Activated gamma-delta T cell (primary cell): Measurements from ENCODE around the gene NHLH2.

Experiments used
- DNase-seq: peaks from one replicate; lab custom pipeline; 2025; lab: John Stamatoyannopoulos, UW

The NHLH2 gene

DNA sequence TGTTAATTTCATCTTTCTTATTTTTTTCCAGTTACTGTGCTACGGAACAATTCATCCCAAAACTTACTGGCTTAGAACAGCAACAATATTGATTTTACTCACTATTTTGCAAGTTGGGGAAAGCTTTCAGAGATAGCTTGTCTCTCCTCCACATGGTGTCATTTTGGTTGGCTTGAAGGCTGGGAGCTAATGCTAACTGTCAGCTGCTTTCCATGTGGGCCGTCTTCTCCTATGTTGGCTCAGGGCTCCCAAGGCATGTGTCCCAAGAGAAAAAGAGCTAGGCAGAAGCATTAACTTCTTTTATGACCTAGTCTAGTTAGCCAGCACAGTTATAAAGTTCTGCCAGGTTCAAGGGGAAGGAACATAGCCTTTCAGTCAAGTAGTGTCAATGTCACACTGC is 38.5 kb downstream of the NHLH2 start:
- DNase-seq: no peak

DNA sequence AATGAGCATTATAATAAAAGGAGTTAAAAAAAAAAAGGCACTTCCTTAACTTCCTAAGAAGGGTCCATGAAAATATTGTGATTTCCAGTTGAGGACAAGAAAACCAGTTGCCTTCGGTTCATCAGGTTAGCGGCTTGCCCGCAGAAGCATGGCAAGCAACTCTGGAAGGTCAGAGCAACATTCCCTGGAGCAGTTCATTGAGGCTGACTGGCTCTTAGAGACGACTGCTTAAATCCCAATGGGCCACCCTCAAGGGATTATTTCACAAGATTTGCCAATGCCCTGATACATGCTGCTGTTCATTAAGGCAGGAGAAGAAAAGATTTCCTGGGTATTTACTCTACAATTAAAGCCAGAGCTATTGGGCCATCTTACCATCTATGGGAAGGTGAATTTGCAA is 43.4 kb downstream of the NHLH2 start:
- DNase-seq: no peak

DNA sequence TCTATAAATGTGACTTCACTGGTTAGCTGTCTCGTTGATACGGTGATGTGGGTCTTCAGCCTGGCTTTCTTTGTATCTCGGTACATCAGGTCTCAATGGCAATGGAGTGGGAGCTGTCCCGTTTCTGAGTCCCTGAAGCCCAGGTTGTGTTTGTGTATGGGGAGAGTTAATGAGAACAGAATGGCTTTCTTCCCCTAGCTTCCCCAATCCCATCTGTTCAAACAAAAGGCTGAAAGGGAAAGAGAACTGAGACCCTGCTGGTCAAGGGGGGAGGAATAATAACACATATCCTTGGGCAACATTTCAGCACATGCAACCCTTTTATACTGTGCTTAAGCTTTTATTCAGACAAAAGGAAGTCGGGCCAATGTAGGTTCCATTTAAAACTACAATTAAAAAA is 44.0 kb downstream of the NHLH2 start:
- DNase-seq: no peak

DNA sequence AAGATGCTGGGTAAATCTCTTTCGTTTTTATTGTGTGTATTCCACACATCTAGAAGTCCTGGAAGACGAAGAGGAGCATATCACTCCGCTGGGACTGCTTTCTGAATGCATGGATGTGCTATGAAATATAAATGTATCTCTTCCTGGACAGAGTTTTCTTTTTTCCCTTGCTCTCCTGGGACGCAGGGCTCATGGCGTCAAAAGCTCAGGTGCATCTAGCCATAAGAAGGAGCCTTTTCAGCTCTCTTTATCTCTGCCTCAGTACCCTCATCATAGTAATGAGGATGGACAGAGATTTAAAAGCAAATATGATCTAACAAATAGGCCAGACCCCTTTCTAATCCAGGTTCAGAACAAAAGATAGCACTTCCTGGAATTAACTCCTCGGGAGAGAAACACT is 44.9 kb downstream of the NHLH2 start:
- no peak for DNase-seq

DNA sequence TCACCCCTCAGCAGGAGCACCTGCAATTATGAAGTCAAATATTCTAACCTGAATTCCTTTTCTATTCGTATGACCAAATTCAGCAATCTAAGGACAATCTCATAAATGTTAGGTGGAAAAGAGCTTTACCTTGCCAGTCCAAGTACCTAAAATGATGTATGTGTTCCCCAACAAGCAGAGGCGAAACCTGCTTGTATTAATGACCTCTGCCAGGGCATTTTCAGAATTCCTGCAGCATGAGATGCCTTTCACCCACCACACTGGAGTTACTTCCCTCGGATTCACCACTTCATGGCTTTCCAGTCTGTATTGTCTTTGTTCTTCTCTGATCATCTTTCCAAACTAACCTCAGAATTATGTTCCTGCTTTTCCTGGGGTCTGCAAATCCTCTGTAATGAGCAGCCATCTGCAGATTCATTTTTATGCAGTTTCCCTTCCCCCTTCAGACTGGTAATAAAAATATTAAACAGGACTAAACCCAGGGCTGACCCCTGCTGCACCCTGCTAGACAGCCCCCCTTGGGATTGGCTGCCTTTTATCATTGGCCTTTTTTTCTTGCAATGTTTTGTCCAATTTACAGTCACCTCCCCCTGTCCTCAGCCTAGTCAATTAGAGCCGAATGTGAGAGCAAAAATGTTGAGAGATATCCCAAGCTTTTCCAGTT is 45.8 kb downstream of the NHLH2 start:
- no peak for DNase-seq

DNA sequence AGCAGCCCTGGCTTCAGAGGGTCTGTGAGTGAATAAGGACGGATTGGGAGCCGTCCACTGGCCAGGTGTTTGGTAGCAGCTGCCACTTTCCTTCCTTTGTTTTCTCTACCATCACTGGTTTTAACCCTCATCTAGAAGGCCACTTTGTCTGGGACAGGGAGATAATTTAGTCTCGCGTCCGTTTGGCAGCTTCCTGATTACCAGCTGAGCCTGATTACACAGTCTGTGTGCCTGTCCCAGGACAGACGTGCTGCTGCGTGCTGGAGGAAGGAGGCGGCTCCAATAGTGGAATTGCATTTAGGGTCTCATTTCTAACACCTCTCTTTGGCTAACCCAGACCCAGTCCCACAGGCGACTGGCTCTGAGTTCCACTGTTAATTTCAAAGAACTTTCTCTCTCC is 47.8 kb downstream of the NHLH2 start:
- DNase-seq: no peak

DNA sequence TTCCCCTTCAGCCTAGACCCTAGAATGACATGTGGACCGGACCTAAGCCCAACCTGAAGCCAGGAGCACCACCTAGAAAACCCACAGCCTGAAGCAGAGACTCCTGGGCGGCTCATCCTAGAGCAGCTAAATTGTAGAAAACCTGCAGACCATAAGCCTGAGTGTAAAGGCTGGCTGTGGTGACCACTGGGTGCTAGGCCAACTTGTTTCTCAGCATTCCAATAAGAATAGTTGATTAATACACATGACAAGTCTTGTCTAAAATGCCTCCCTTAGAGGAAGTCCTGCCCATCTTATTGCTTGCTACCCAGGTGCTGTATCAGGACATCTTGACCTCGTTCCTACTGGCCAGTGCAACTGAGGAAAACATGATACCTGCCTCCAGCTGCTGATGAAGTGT is 49.1 kb downstream of the NHLH2 start:
- DNase-seq: no peak

DNA sequence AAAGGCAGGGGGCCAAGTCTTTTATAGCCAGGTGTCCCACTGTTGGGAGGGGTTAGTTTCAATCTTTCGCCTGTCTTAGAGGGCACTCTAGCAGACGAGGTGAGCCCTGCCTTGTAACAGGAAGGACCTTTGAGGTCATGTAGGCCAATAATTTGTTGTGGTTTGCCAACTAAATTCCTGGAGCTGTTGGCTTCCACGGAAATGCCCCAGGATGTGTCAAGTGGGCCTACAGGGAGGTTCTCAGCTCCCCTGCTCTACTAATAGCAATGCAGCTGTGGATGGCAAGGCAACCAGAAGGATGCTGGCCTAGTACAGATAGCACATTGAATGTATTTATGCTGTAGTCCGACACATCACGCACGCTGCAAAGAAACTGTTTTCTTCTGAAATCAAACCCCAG is 50.1 kb downstream of the NHLH2 start:
- no peak for DNase-seq

DNA sequence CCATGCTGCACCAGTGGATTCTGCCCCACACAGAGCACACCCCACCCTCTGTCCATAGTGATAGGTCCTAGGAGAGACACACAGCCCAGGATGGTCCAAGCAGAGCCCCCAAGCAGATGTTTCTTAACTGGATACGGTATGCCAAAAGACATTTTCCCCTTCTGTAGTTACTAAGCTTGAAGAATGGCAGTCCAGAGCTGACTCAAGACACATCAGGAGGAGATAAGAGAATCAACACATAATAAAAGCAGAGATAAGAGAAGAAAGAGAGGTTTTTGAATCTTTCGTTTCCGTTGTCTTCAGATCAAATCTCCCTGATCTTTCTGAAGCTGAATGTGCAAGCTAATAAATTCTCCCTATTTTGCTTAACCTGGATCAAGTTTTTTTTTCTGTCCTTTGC is 50.6 kb downstream of the NHLH2 start:
- no peak for DNase-seq
